ENCODE results near the gene RC3H1.

The RC3H1 gene

GRCh38 chr1:174031099-174031498 is 8.9 kb upstream of the RC3H1 start:
- no peak overlapping the region for H4K8ac ChIP-seq (ENCODE audit: low read depth, low read length)
- no peak for DNase-seq
- H2BK120ac ChIP-seq (ENCODE audit: insufficient read depth, low read length, poor library complexity): no peak overlapping the region
- H3K4me3 ChIP-seq (ENCODE audit: low read depth, low read length): no peak overlapping the region
- no peak overlapping the region for H3K4ac ChIP-seq (ENCODE audit: low read depth, low read length)
- H3K79me1 ChIP-seq (ENCODE audit: low read length): no peaks in the 10 kb centered on the region
- no peak overlapping the region for H4K12ac ChIP-seq (ENCODE audit: low read depth, low read length)
- H3K36me3 ChIP-seq (ENCODE audit: control insufficient read depth in 1 of 2, insufficient read depth in 2 of 2, low read length in 2 of 2): no peaks in the 10 kb centered on the region
- H3K27me3 ChIP-seq (ENCODE audit: insufficient read depth, low read length): no peaks in the 10 kb centered on the region
- H3K18ac ChIP-seq (ENCODE audit: low read length): no peak overlapping the region
- no peaks in the 10 kb centered on the region for H3K79me2 ChIP-seq (ENCODE audit: control insufficient read depth, insufficient read depth, low read length, poor library complexity)
- H3K23ac ChIP-seq (ENCODE audit: low read length): no peak overlapping the region
- no peak overlapping the region for H2AK5ac ChIP-seq (ENCODE audit: low read length)
- H2AFZ ChIP-seq (ENCODE audit: insufficient read depth, low read length, poor library complexity): no peak overlapping the region
- no peak overlapping the region for H4K91ac ChIP-seq (ENCODE audit: low read depth, low read length)
- H2BK12ac ChIP-seq (ENCODE audit: low read length): no peak overlapping the region
- H3K4me1 ChIP-seq (ENCODE audit: control insufficient read depth in 1 of 2, insufficient read depth in 2 of 2, low read length in 2 of 2): no peaks in the 10 kb centered on the region
- no peak overlapping the region for H2BK5ac ChIP-seq (ENCODE audit: low read depth, low read length, poor library complexity)
- H3K4me2 ChIP-seq (ENCODE audit: low read length): no peak overlapping the region
- no peaks in the 10 kb centered on the region for H3K9me3 ChIP-seq (ENCODE audit: insufficient read depth, low read depth, low read length)
- no peak overlapping the region for H3K27ac ChIP-seq (ENCODE audit: low read depth, low read length)
- H3K9ac ChIP-seq (ENCODE audit: low read length): no peak overlapping the region
- no peak overlapping the region for H3K14ac ChIP-seq (ENCODE audit: low read length)
- no CpG with 5 or more reads among the region's 2 CpGs for WGBS (ENCODE audit: extremely low coverage, insufficient coverage, insufficient read length)

GRCh38 chr1:174028495-174028894 is 6.3 kb upstream of the RC3H1 start:
- H2AK5ac ChIP-seq (ENCODE audit: low read length): no peak overlapping the region
- no peak overlapping the region for H3K9ac ChIP-seq (ENCODE audit: low read length)
- no peak overlapping the region for H3K4me3 ChIP-seq (ENCODE audit: low read depth, low read length)
- H2BK12ac ChIP-seq (ENCODE audit: low read length): no peak overlapping the region
- H2AFZ ChIP-seq (ENCODE audit: insufficient read depth, low read length, poor library complexity): no peak overlapping the region
- H3K18ac ChIP-seq (ENCODE audit: low read length): no peak overlapping the region
- no peak for DNase-seq
- H2BK5ac ChIP-seq (ENCODE audit: low read depth, low read length, poor library complexity): no peak overlapping the region
- no peak overlapping the region for H4K12ac ChIP-seq (ENCODE audit: low read depth, low read length)
- H4K8ac ChIP-seq (ENCODE audit: low read depth, low read length): no peak overlapping the region
- H3K9me3 ChIP-seq (ENCODE audit: insufficient read depth, low read depth, low read length): no peaks in the 10 kb centered on the region
- H3K14ac ChIP-seq (ENCODE audit: low read length): no peak overlapping the region
- no peaks in the 10 kb centered on the region for H3K79me2 ChIP-seq (ENCODE audit: control insufficient read depth, insufficient read depth, low read length, poor library complexity)
- H3K36me3 ChIP-seq (ENCODE audit: control insufficient read depth in 1 of 2, insufficient read depth in 2 of 2, low read length in 2 of 2): no peaks in the 10 kb centered on the region
- no peak overlapping the region for H3K4ac ChIP-seq (ENCODE audit: low read depth, low read length)
- H3K27me3 ChIP-seq (ENCODE audit: insufficient read depth, low read length): no peaks in the 10 kb centered on the region
- no peaks in the 10 kb centered on the region for H3K79me1 ChIP-seq (ENCODE audit: low read length)
- H2BK120ac ChIP-seq (ENCODE audit: insufficient read depth, low read length, poor library complexity): no peak overlapping the region
- no peak overlapping the region for H3K4me2 ChIP-seq (ENCODE audit: low read length)
- H4K91ac ChIP-seq (ENCODE audit: low read depth, low read length): no peak overlapping the region
- no peak overlapping the region for H3K23ac ChIP-seq (ENCODE audit: low read length)
- no peak overlapping the region for H3K27ac ChIP-seq (ENCODE audit: low read depth, low read length)
- peaks cover 0 to 1% of the 10 kb centered on the region in 2 experiments for H3K4me1 ChIP-seq (ENCODE audit: control insufficient read depth in 1 of 2, insufficient read depth in 2 of 2, low read length in 2 of 2)

- Histone ChIP-seq H3K14ac (ENCODE audit: low read length) (no peak overlapping the region), H3K23ac (ENCODE audit: low read length) (no peak overlapping the region), H3K27ac (ENCODE audit: low read depth, low read length) (no peak overlapping the region), H3K4me2 (ENCODE audit: low read length) (no peak overlapping the region), H3K79me1 (ENCODE audit: low read length) (peaks cover 14% of the 10 kb centered on the region), H2AK5ac (ENCODE audit: low read length) (no peak overlapping the region), H3K27me3 (ENCODE audit: insufficient read depth, low read length) (no peaks in the 10 kb centered on the region), H3K4me3 (ENCODE audit: low read depth, low read length) (no peak overlapping the region), H2AFZ (ENCODE audit: insufficient read depth, low read length, poor library complexity) (peak overlapping the region; percentile 30), H2BK12ac (ENCODE audit: low read length) (no peak overlapping the region), H4K8ac (ENCODE audit: low read depth, low read length) (no peak overlapping the region), H3K79me2 (ENCODE audit: control insufficient read depth, insufficient read depth, low read length, poor library complexity) (peaks cover 19% of the 10 kb centered on the region), H4K12ac (ENCODE audit: low read depth, low read length) (no peak overlapping the region), H2BK5ac (ENCODE audit: low read depth, low read length, poor library complexity) (no peak overlapping the region), H3K4me1 (ENCODE audit: control insufficient read depth in 1 of 2, insufficient read depth in 2 of 2, low read length in 2 of 2) (peaks cover 0 to 4% of the 10 kb centered on the region in 2 experiments), H3K9me3 (ENCODE audit: insufficient read depth, low read depth, low read length) (no peaks in the 10 kb centered on the region), H3K4ac (ENCODE audit: low read depth, low read length) (no peak overlapping the region), H3K36me3 (ENCODE audit: control insufficient read depth in 1 of 2, insufficient read depth in 2 of 2, low read length in 2 of 2) (peaks cover 1 to 3% of the 10 kb centered on the region in 2 experiments), H4K91ac (ENCODE audit: low read depth, low read length) (no peak overlapping the region), H2BK120ac (ENCODE audit: insufficient read depth, low read length, poor library complexity) (no peak overlapping the region), H3K18ac (ENCODE audit: low read length) (no peak overlapping the region), H3K9ac (ENCODE audit: low read length) (no peak overlapping the region)
- peak in 1 of 2 donors; percentile 60 for DNase-seq
- WGBS (ENCODE audit: extremely low coverage, insufficient coverage, insufficient read length): no CpG with 5 or more reads among the region's 3 CpGs
Observed at GRCh38 chr1:174023440-174023839, 1.3 kb upstream of the RC3H1 start.

GRCh38 chr1:174022976-174023277 is 770 bp upstream of the RC3H1 start:
- Histone ChIP-seq H4K8ac (ENCODE audit: low read depth, low read length) (peak overlapping the region; percentile 95), H2BK120ac (ENCODE audit: insufficient read depth, low read length, poor library complexity) (peak overlapping the region; percentile 88), H3K79me2 (ENCODE audit: control insufficient read depth, insufficient read depth, low read length, poor library complexity) (peaks cover 19% of the 10 kb centered on the region), H2AK5ac (ENCODE audit: low read length) (no peak overlapping the region), H4K12ac (ENCODE audit: low read depth, low read length) (peak overlapping the region; percentile 83), H3K4me1 (ENCODE audit: control insufficient read depth in 1 of 2, insufficient read depth in 2 of 2, low read length in 2 of 2) (peaks cover 0 to 4% of the 10 kb centered on the region in 2 experiments), H3K36me3 (ENCODE audit: control insufficient read depth in 1 of 2, insufficient read depth in 2 of 2, low read length in 2 of 2) (peaks cover 1 to 3% of the 10 kb centered on the region in 2 experiments), H3K4ac (ENCODE audit: low read depth, low read length) (no peak overlapping the region), H4K91ac (ENCODE audit: low read depth, low read length) (peak overlapping the region; percentile 94), H3K4me2 (ENCODE audit: low read length) (peak overlapping the region; percentile 87), H3K18ac (ENCODE audit: low read length) (no peak overlapping the region), H3K23ac (ENCODE audit: low read length) (no peak overlapping the region), H3K14ac (ENCODE audit: low read length) (peak overlapping the region; percentile 92), H2BK12ac (ENCODE audit: low read length) (no peak overlapping the region), H3K9me3 (ENCODE audit: insufficient read depth, low read depth, low read length) (no peaks in the 10 kb centered on the region), H3K27ac (ENCODE audit: low read depth, low read length) (peak overlapping the region; percentile 85), H3K79me1 (ENCODE audit: low read length) (peaks cover 14% of the 10 kb centered on the region), H3K27me3 (ENCODE audit: insufficient read depth, low read length) (no peaks in the 10 kb centered on the region), H2BK5ac (ENCODE audit: low read depth, low read length, poor library complexity) (peak overlapping the region; percentile 89), H3K9ac (ENCODE audit: low read length) (no peak overlapping the region), H3K4me3 (ENCODE audit: low read depth, low read length) (no peak overlapping the region), H2AFZ (ENCODE audit: insufficient read depth, low read length, poor library complexity) (peak overlapping the region; percentile 83)
- DNase-seq: no peak
- no CpG with 5 or more reads among the region's 4 CpGs for WGBS (ENCODE audit: extremely low coverage, insufficient coverage, insufficient read length)
